Measurements from ENCODE around the gene KIF2A. TPM values are rescaled to one million over a fixed set of nuclear protein-coding genes. Genes with fewer than 3 reads are reported as not detected.

Gene KIF2A
- total and polyA plus RNA-seq, 2 of the 13 experiments (the other 11 are each of a cell fraction or from before 2014, with no cell fraction given), result 8.5 to 19.2 TPM

DNA sequence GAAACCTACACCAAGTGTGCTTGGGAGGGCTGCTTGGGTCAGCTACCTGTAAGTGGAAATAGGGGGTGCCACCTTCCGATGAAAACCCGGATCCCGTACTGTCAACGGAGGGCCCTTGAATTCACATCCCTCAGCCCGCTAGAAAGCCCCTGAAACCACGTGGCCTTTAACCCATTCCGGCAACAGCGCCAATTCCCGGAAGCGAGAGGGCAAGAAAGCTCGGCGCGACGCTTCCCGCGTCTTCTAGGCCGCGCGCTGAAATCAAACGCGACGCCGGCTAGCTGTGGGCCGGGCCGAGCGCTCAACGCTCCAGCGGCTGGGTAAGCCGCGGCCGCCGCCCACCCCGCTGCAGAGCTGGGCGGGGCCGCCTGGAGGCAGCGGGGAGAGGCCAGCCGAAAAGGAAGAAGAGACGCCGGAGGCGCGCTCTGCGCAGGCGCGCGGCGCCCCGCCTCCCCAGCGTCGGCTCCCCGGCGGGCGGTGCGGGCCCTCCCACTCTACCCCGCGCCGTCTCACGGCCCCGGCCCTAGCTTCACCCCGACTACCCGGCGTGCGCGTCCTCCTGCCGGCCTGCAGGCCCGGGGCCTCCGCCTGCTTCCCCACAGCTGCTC, at the start of gene KIF2A (continued):
- TF ChIP-seq, protein P1, sequence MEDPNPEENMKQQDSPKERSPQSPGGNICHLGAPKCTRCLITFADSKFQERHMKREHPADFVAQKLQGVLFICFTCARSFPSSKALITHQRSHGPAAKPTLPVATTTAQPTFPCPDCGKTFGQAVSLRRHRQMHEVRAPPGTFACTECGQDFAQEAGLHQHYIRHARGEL (CRISPR knock-in tag; IDR thresholded peaks at IDR 0.05), result 0 out of 2 replicates have a peak, but pooled peaks have one; percentile 69
- TF ChIP-seq GTF3A (CRISPR knock-in tag; conservative IDR thresholded peaks at IDR 0.05) (no peak), ZNF768 (CRISPR knock-in tag; IDR thresholded peaks at IDR 0.05) (peak; percentile 55; the same call in 1 of the 2 replicates), KMT2B (CRISPR knock-in tag; IDR thresholded peaks at IDR 0.05) (peak; percentile 68), MIER2 (CRISPR knock-in tag; IDR thresholded peaks at IDR 0.05) (peak; percentile 54; the same call in 1 of the 2 replicates), MIER3 (CRISPR knock-in tag; IDR thresholded peaks at IDR 0.05; ENCODE audit: borderline replicate concordance) (peak; percentile 71; the same call in 1 of the 2 replicates), MTA1 (CRISPR knock-in tag; IDR thresholded peaks at IDR 0.05; ENCODE audit: borderline replicate concordance) (no peak; the same call in 1 of the 2 replicates), NKX3-1 (CRISPR knock-in tag; IDR thresholded peaks at IDR 0.05) (peak; percentile 91; the same call in 1 of the 2 replicates), FOXA1 (IDR thresholded peaks at IDR 0.05) (no peak), FOXA1 (CRISPR knock-in tag; IDR thresholded peaks at IDR 0.05) (no peak), ZNF432 (CRISPR knock-in tag; IDR thresholded peaks at IDR 0.05; ENCODE audit: borderline replicate concordance) (no peak), SP4 (CRISPR knock-in tag; IDR thresholded peaks at IDR 0.05) (peak; percentile 70), ZNF605 (CRISPR knock-in tag; IDR thresholded peaks at IDR 0.05) (peak; percentile 59; the same call in 1 of the 2 replicates), IRF2 (CRISPR knock-in tag; IDR thresholded peaks at IDR 0.05) (peak; percentile 53; the same call in 1 of the 2 replicates), ZNF333 (CRISPR knock-in tag; IDR thresholded peaks at IDR 0.05; ENCODE audit: borderline replicate concordance) (no peak), FOSL1 (CRISPR knock-in tag; IDR thresholded peaks at IDR 0.05; ENCODE audit: borderline replicate concordance) (no peak), RFX5 (IDR thresholded peaks at IDR 0.05; ENCODE audit: low read depth, low read length) (no peak), TBX3 (IDR thresholded peaks at IDR 0.05; ENCODE audit: borderline replicate concordance) (no peak)
- TF ChIP-seq, protein P2, sequence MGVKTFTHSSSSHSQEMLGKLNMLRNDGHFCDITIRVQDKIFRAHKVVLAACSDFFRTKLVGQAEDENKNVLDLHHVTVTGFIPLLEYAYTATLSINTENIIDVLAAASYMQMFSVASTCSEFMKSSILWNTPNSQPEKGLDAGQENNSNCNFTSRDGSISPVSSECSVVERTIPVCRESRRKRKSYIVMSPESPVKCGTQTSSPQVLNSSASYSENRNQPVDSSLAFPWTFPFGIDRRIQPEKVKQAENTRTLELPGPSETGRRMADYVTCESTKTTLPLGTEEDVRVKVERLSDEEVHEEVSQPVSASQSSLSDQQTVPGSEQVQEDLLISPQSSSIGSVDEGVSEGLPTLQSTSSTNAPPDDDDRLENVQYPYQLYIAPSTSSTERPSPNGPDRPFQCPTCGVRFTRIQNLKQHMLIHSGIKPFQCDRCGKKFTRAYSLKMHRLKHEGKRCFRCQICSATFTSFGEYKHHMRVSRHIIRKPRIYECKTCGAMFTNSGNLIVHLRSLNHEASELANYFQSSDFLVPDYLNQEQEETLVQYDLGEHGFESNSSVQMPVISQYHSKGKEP (CRISPR knock-in tag; IDR thresholded peaks at IDR 0.05), result peak; percentile 39; the same call in 1 of the 2 replicates
- TF ChIP-seq, protein P3, sequence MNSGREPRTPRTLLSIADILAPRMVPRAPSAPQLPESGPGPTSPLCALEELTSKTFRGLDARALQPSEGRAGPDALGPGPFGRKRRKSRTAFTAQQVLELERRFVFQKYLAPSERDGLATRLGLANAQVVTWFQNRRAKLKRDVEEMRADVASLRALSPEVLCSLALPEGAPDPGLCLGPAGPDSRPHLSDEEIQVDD (CRISPR knock-in tag; IDR thresholded peaks at IDR 0.05; ENCODE audit: borderline replicate concordance), result no peak
- TF ChIP-seq, protein P4, sequence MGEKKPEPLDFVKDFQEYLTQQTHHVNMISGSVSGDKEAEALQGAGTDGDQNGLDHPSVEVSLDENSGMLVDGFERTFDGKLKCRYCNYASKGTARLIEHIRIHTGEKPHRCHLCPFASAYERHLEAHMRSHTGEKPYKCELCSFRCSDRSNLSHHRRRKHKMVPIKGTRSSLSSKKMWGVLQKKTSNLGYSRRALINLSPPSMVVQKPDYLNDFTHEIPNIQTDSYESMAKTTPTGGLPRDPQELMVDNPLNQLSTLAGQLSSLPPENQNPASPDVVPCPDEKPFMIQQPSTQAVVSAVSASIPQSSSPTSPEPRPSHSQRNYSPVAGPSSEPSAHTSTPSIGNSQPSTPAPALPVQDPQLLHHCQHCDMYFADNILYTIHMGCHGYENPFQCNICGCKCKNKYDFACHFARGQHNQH (CRISPR knock-in tag; IDR thresholded peaks at IDR 0.05), result 0 out of 2 replicates have a peak, but pooled peaks have one; percentile 27
- TF ChIP-seq, protein P5, sequence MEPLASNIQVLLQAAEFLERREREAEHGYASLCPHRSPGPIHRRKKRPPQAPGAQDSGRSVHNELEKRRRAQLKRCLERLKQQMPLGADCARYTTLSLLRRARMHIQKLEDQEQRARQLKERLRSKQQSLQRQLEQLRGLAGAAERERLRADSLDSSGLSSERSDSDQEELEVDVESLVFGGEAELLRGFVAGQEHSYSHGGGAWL (CRISPR knock-in tag; IDR thresholded peaks at IDR 0.05), result peak; percentile 92; the same call in 1 of the 2 replicates
- TF ChIP-seq, protein P6, sequence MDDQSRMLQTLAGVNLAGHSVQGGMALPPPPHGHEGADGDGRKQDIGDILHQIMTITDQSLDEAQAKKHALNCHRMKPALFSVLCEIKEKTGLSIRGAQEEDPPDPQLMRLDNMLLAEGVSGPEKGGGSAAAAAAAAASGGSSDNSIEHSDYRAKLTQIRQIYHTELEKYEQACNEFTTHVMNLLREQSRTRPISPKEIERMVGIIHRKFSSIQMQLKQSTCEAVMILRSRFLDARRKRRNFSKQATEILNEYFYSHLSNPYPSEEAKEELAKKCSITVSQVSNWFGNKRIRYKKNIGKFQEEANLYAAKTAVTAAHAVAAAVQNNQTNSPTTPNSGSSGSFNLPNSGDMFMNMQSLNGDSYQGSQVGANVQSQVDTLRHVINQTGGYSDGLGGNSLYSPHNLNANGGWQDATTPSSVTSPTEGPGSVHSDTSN (CRISPR knock-in tag; IDR thresholded peaks at IDR 0.05; ENCODE audit: borderline replicate concordance), result 0 out of 2 replicates have a peak, but pooled peaks have one; percentile 60
- TF ChIP-seq, protein P7, sequence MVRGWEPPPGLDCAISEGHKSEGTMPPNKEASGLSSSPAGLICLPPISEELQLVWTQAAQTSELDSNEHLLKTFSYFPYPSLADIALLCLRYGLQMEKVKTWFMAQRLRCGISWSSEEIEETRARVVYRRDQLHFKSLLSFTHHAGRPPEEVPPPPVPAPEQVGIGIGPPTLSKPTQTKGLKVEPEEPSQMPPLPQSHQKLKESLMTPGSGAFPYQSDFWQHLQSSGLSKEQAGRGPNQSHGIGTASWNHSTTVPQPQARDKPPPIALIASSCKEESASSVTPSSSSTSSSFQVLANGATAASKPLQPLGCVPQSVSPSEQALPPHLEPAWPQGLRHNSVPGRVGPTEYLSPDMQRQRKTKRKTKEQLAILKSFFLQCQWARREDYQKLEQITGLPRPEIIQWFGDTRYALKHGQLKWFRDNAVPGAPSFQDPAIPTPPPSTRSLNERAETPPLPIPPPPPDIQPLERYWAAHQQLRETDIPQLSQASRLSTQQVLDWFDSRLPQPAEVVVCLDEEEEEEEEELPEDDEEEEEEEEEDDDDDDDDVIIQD (CRISPR knock-in tag; IDR thresholded peaks at IDR 0.05; ENCODE audit: low read depth), result 0 out of 2 replicates have a peak, but pooled peaks have one; percentile 20
